ENCODE data around the gene KRT37.

Gene KRT37

GRCh38 chr17:41424111-41424635 is at the start of gene KRT37:
Gene KRT37, minus strand, starts transcription at chr17:41424585. Its CDS starts 62 bp downstream, at chr17:41424523.
- DNase-seq (ENCODE audit: low read depth in 2 of 2): no peak

- DNase-seq (ENCODE audit: low read depth in 2 of 2): no peak
Observed at GRCh38 chr17:41468346-41468745, 44.0 kb upstream of the KRT37 start.

- DNase-seq (ENCODE audit: low read depth in 2 of 2): no peak
Observed at GRCh38 chr17:41467561-41467960, 43.2 kb upstream of the KRT37 start.

GRCh38 chr17:41466988-41467387 is 42.6 kb upstream of the KRT37 start, which contains the start of gene KRT32:
Gene KRT32, minus strand, starts transcription at chr17:41467386. Its CDS starts 61 bp downstream, at chr17:41467325.
- no peak for DNase-seq (ENCODE audit: low read depth in 2 of 2)

- DNase-seq (ENCODE audit: low read depth in 2 of 2): no peak
Observed at GRCh38 chr17:41464682-41465081, 40.3 kb upstream of the KRT37 start.

GRCh38 chr17:41464173-41464572 is 39.8 kb upstream of the KRT37 start:
- DNase-seq (ENCODE audit: low read depth in 2 of 2): no peak

- no peak for DNase-seq (ENCODE audit: low read depth in 2 of 2)
Observed at GRCh38 chr17:41463746-41464145, 39.4 kb upstream of the KRT37 start.

- no peak for DNase-seq (ENCODE audit: low read depth in 2 of 2)
Observed at GRCh38 chr17:41462705-41463104, 38.3 kb upstream of the KRT37 start.

GRCh38 chr17:41457676-41458075 is 33.3 kb upstream of the KRT37 start:
- no peak for DNase-seq (ENCODE audit: low read depth in 2 of 2)

GRCh38 chr17:41456204-41456603 is 31.8 kb upstream of the KRT37 start:
- no peak for DNase-seq (ENCODE audit: low read depth in 2 of 2)

GRCh38 chr17:41455236-41455635 is 30.9 kb upstream of the KRT37 start:
- no peak for DNase-seq (ENCODE audit: low read depth in 2 of 2)

GRCh38 chr17:41453066-41453465 is 28.7 kb upstream of the KRT37 start:
- no peak for DNase-seq (ENCODE audit: low read depth in 2 of 2)

GRCh38 chr17:41452281-41452680 is 27.9 kb upstream of the KRT37 start:
- DNase-seq (ENCODE audit: low read depth in 2 of 2): no peak

- DNase-seq (ENCODE audit: low read depth in 2 of 2): no peak
Observed at GRCh38 chr17:41451154-41451728, 26.9 kb upstream of the KRT37 start.

GRCh38 chr17:41449008-41449407 is 24.6 kb upstream of the KRT37 start:
- no peak for DNase-seq (ENCODE audit: low read depth in 2 of 2)

- no peak for DNase-seq (ENCODE audit: low read depth in 2 of 2)
Observed at GRCh38 chr17:41448506-41448905, 24.1 kb upstream of the KRT37 start.

GRCh38 chr17:41446806-41447205 is 22.4 kb upstream of the KRT37 start:
- DNase-seq (ENCODE audit: low read depth in 2 of 2): no peak

GRCh38 chr17:41444640-41445039 is 20.3 kb upstream of the KRT37 start:
- DNase-seq (ENCODE audit: low read depth in 2 of 2): no peak

GRCh38 chr17:41444186-41444585 is 19.8 kb upstream of the KRT37 start:
- no peak for DNase-seq (ENCODE audit: low read depth in 2 of 2)

GRCh38 chr17:41442739-41443138 is 18.4 kb upstream of the KRT37 start:
- DNase-seq (ENCODE audit: low read depth in 2 of 2): no peak

GRCh38 chr17:41440531-41441033 is 16.2 kb upstream of the KRT37 start, which contains the start of gene KRT38:
Gene KRT38, minus strand, starts transcription at chr17:41440983. Its CDS starts 62 bp downstream, at chr17:41440921.
- DNase-seq (ENCODE audit: low read depth in 2 of 2): no peak

- no peak for DNase-seq (ENCODE audit: low read depth in 2 of 2)
Observed at GRCh38 chr17:41439375-41439774, 15.0 kb upstream of the KRT37 start.

- DNase-seq (ENCODE audit: low read depth in 2 of 2): no peak
Observed at GRCh38 chr17:41437769-41438168, 13.4 kb upstream of the KRT37 start.

GRCh38 chr17:41437254-41437653 is 12.9 kb upstream of the KRT37 start:
- no peak for DNase-seq (ENCODE audit: low read depth in 2 of 2)
